Activated gamma-delta T cell treated with anti-CD3 and anti-CD28 coated beads, Interleukin-2, amount 50 U/mL, for 16 hours (primary cell): ENCODE results near the gene RHO.
"Not testable (repeated sequence)": the region's sequence is repeated elsewhere in the genome, so short reads cannot be mapped to it uniquely, and the experiment has no call there.

ENCODE experiments used
- DNase-seq: peaks from one replicate; pipeline ENCODE4 v3.0.0-alpha.2; 2020; ENCODE audit warnings: low read depth

The RHO gene

GRCh38 chr3:129499604-129500333 lies 28.7 kb upstream of the RHO start:
- DNase-seq = not testable (repeated sequence)

- no peak for DNase-seq
Measured at GRCh38 chr3:129500334-129500658, 28.1 kb upstream of the RHO start.

- no peak for DNase-seq
Measured at GRCh38 chr3:129501630-129502029, 26.8 kb upstream of the RHO start.

GRCh38 chr3:129502641-129503408 lies 25.6 kb upstream of the RHO start:
- no peak for DNase-seq

- DNase-seq = no peak
Measured at GRCh38 chr3:129503471-129504291, 24.8 kb upstream of the RHO start.

GRCh38 chr3:129504471-129505100 lies 23.9 kb upstream of the RHO start:
- no peak for DNase-seq

GRCh38 chr3:129505341-129505740 lies 23.1 kb upstream of the RHO start:
- DNase-seq = no peak

- no peak for DNase-seq
Measured at GRCh38 chr3:129506231-129506742, 22.2 kb upstream of the RHO start.

GRCh38 chr3:129507181-129507831 lies 21.1 kb upstream of the RHO start:
- no peak for DNase-seq

GRCh38 chr3:129512595-129512994 lies 15.8 kb upstream of the RHO start:
- DNase-seq = no peak

GRCh38 chr3:129513705-129514104 lies 14.7 kb upstream of the RHO start:
- DNase-seq = no peak

- DNase-seq = no peak
Measured at GRCh38 chr3:129514110-129514509, 14.3 kb upstream of the RHO start.

GRCh38 chr3:129514563-129514962 lies 13.9 kb upstream of the RHO start:
- no peak for DNase-seq

GRCh38 chr3:129515108-129515820 lies 13.2 kb upstream of the RHO start:
- DNase-seq = not testable (repeated sequence)

GRCh38 chr3:129515821-129516432 lies 12.5 kb upstream of the RHO start:
- DNase-seq = not testable (repeated sequence)

- no peak for DNase-seq
Measured at GRCh38 chr3:129517516-129517915, 10.9 kb upstream of the RHO start.

GRCh38 chr3:129518038-129518561 lies 10.3 kb upstream of the RHO start:
- no peak for DNase-seq

GRCh38 chr3:129518581-129518980 lies 9.9 kb upstream of the RHO start:
- DNase-seq = no peak

GRCh38 chr3:129519449-129519848 lies 9.0 kb upstream of the RHO start:
- no peak for DNase-seq
